ENCODE measurements around the gene JOSD1. TPM values are rescaled to one million over a fixed set of nuclear protein-coding genes. Genes with fewer than 3 reads are reported as not detected.

The JOSD1 gene
- total and polyA plus RNA-seq, 2 donors (not counting 3 experiments of a cell fraction or from before 2014, with no cell fraction given) = 61.7 to 73.1 TPM

- peaks cover 3 to 11% of the 10 kb centered on the region in 2 experiments for H3K36me3 ChIP-seq (ENCODE audit: control insufficient read depth in 2 of 2, extremely low read depth in 1 of 2, insufficient read depth in 2 of 2, low read length in 2 of 2)
- ChIA-PET CTCF (interaction anchor here (1.2 to 2.5 kb wide), 3 partner anchors 10 to 54 kb away, joined by 3 to 12 read pairs (median 4); no protein-coding TSS in a partner anchor), POLR2A (interaction anchor here (1.5 kb wide), 1 partner anchor 10 kb away, joined by 4 read pairs; the partner anchor contains the start of gene GTPBP1)
- H3K9ac ChIP-seq (replicated peaks; ENCODE audit: extremely low read depth, insufficient read depth, low read length) = no peak overlapping the region
- intact Hi-C loops (cut with micrococcal nuclease) (no loop called here), dilution Hi-C loops (cut with MboI; ENCODE audit: extremely low pct_ligation_motif_present, low sequenced_read_pairs) (no loop called here)
- no peak overlapping the region for H3K4me3 ChIP-seq (replicated peaks in 1 of 3; ENCODE audit: insufficient read depth in 1 of 3, low read depth in 1 of 3, low read length in 3 of 3)
- no peaks in the 10 kb centered on the region for H3K9me3 ChIP-seq (replicated peaks; ENCODE audit: control insufficient read depth, insufficient read depth, low read length)
- H2AFZ ChIP-seq (ENCODE audit: low read depth, low read length) = no peak overlapping the region
- H3K27ac ChIP-seq (ENCODE audit: insufficient read depth, low read depth, low read length) = no peak overlapping the region
- H3K4me1 ChIP-seq (ENCODE audit: control insufficient read depth, extremely low read depth, insufficient read depth, low read length) = peaks cover 10% of the 10 kb centered on the region
- no peak for TF ChIP-seq EZH2 (IDR thresholded peaks at IDR 0.05; ENCODE audit: borderline replicate concordance, low read depth, low read length, severe bottlenecking)
- peaks cover 53% of the 10 kb centered on the region for H3K79me2 ChIP-seq (ENCODE audit: control insufficient read depth, insufficient read depth, low read length)
- no TSS peak for BruUV-seq (replicated peaks)
- no peak overlapping the region for H3K4me2 ChIP-seq (ENCODE audit: insufficient read depth, low read length)
- DNase-seq (ENCODE audit: low read depth, low spot score) (no peak), FAIRE-seq (no peak)
- H3K9me1 ChIP-seq (replicated peaks; ENCODE audit: control insufficient read depth, extremely low read depth, insufficient read depth, low read length) = no peaks in the 10 kb centered on the region
- H4K20me1 ChIP-seq (replicated peaks; ENCODE audit: control insufficient read depth, extremely low read depth, insufficient read depth, low read length) = no peaks in the 10 kb centered on the region
- H3K27me3 ChIP-seq (ENCODE audit: control insufficient read depth in 2 of 2, insufficient read depth in 2 of 2, low read length in 2 of 2) = no peaks in the 10 kb centered on the region
These were observed 14.5 kb upstream of the JOSD1 start for GRCh38 chr22:38715176-38715764.

- Histone ChIP-seq H2AFZ (ENCODE audit: low read depth, low read length) (no peak overlapping the region), H3K9me3 (replicated peaks; ENCODE audit: control insufficient read depth, insufficient read depth, low read length) (no peaks in the 10 kb centered on the region), H3K9ac (replicated peaks; ENCODE audit: extremely low read depth, insufficient read depth, low read length) (no peak overlapping the region), H3K4me3 (replicated peaks in 1 of 3; ENCODE audit: insufficient read depth in 1 of 3, low read depth in 1 of 3, low read length in 3 of 3) (no peak overlapping the region), H3K9me1 (replicated peaks; ENCODE audit: control insufficient read depth, extremely low read depth, insufficient read depth, low read length) (no peaks in the 10 kb centered on the region), H3K27ac (ENCODE audit: insufficient read depth, low read depth, low read length) (no peak overlapping the region), H3K36me3 (ENCODE audit: control insufficient read depth in 2 of 2, extremely low read depth in 1 of 2, insufficient read depth in 2 of 2, low read length in 2 of 2) (peaks cover 3 to 11% of the 10 kb centered on the region in 2 experiments), H3K4me2 (ENCODE audit: insufficient read depth, low read length) (no peak overlapping the region), H3K79me2 (ENCODE audit: control insufficient read depth, insufficient read depth, low read length) (peaks cover 66% of the 10 kb centered on the region), H4K20me1 (replicated peaks; ENCODE audit: control insufficient read depth, extremely low read depth, insufficient read depth, low read length) (no peaks in the 10 kb centered on the region), H3K27me3 (ENCODE audit: control insufficient read depth in 2 of 2, insufficient read depth in 2 of 2, low read length in 2 of 2) (no peaks in the 10 kb centered on the region), H3K4me1 (ENCODE audit: control insufficient read depth, extremely low read depth, insufficient read depth, low read length) (peaks cover 14% of the 10 kb centered on the region)
- DNase-seq (ENCODE audit: low read depth, low spot score) (no peak), FAIRE-seq (no peak)
- ChIA-PET POLR2A (interaction anchor here (0.6 to 1.5 kb wide), 2 partner anchors 8 to 226 kb away, joined by 3 to 4 read pairs; partner anchors contain the start of gene GTPBP1), CTCF (interaction anchor here (1.2 to 2.5 kb wide), 4 partner anchors 11 to 55 kb away, joined by 3 to 12 read pairs (median 4); no protein-coding TSS in a partner anchor)
- TF ChIP-seq POLR2AphosphoS5 (IDR thresholded peaks at IDR 0.05; ENCODE audit: insufficient read depth, low read depth, low read length) = no peak
- no peak for TF ChIP-seq GATA2 (IDR thresholded peaks at IDR 0.05; ENCODE audit: insufficient read depth, insufficient read length, low read depth, low read length)
- TF ChIP-seq MAX (IDR thresholded peaks at IDR 0.05; ENCODE audit: insufficient read depth, insufficient read length) = no peak
- TF ChIP-seq CTCF (IDR thresholded peaks at IDR 0.05; ENCODE audit: extremely low read depth in 1 of 2, insufficient read depth in 1 of 2, low read depth in 1 of 2, low read length in 2 of 2) = no peak
- no peak for TF ChIP-seq JUN (IDR thresholded peaks at IDR 0.05; ENCODE audit: borderline replicate concordance, insufficient read depth, insufficient read length, low read depth)
- TF ChIP-seq EZH2 (IDR thresholded peaks at IDR 0.05; ENCODE audit: borderline replicate concordance, low read depth, low read length, severe bottlenecking) = no peak
- no peak for TF ChIP-seq POLR2A (IDR thresholded peaks at IDR 0.05; ENCODE audit: low read depth, low read length)
- TF ChIP-seq MYC (IDR thresholded peaks at IDR 0.05; ENCODE audit: low read depth, low read length) = no peak
- TF ChIP-seq FOS (IDR thresholded peaks at IDR 0.05; ENCODE audit: borderline replicate concordance, insufficient read depth, low read length) = no peak
- dilution Hi-C loops (cut with MboI; ENCODE audit: extremely low pct_ligation_motif_present, low sequenced_read_pairs) = no loop called here
- intact Hi-C loops (cut with micrococcal nuclease) = no loop called here
- no TSS peak for BruUV-seq (replicated peaks)
These were observed 13.2 kb upstream of the JOSD1 start for GRCh38 chr22:38713921-38714320.
